IMR-90 (cell line): ENCODE measurements around the gene OSBPL9. TPM values are rescaled to one million over a fixed set of nuclear protein-coding genes. Genes with fewer than 3 reads are reported as not detected.

Source experiments
- ATAC-seq: fragments of 200-7000 bp; cut with Tn5 transposase; 2 replicates; pipeline ENCODE4 v1.9.1; 2020; ENCODE audit warnings: low read depth, mild to moderate bottlenecking, moderate library complexity
- BruUV-seq: library from RNA; stranded (reverse); fragments of 400-500 nt; replicated peaks from 2 replicates; lab custom pipeline; 2021; lab: Mats Ljungman, UMichigan
- CTCF ChIA-PET: fragments of 300-600 bp; formaldehyde crosslinking; extraction: SDS; loops from one replicate; lab custom pipeline; 2021; ENCODE audit warnings: antibody characterized with exemption; lab: Yijun Ruan, JAX
- POLR2A ChIA-PET: fragments of 300-600 bp; sonication (Branson Sonifier 250); formaldehyde crosslinking; loops from one replicate; lab custom pipeline; 2022; ENCODE audit warnings: antibody characterized with exemption; ENCODE audit not compliant: unreplicated experiment; lab: Charles Lee
- DNase-seq: peaks from one replicate; pipeline ENCODE4 v3.0.0; 2013
- H2AFZ ChIP-seq: replicated peaks from 2 replicates; pipeline ENCODE3; 2013; ENCODE audit warnings: low read length, mild to moderate bottlenecking; ENCODE audit not compliant: poor library complexity
- H2AK5ac ChIP-seq: 2 replicates; pipeline ENCODE4 v1.6.1; 2013; ENCODE audit warnings: low read depth, low read length, inconsistent platforms
- H2AK9ac ChIP-seq: replicated peaks from 2 replicates; pipeline ENCODE3; 2013; ENCODE audit warnings: mild to moderate bottlenecking, low read depth, low read length, moderate library complexity; ENCODE audit not compliant: poor library complexity
- H2BK120ac ChIP-seq: 2 replicates; pipeline ENCODE4 v1.6.1; 2013; ENCODE audit warnings: low read depth, low read length, inconsistent platforms
- H2BK15ac ChIP-seq: 3 replicates; pipeline ENCODE4 v1.6.1; 2013; ENCODE audit warnings: low read depth, low read length, inconsistent platforms
- H2BK20ac ChIP-seq: 2 replicates; pipeline ENCODE4 v1.6.1; 2013; ENCODE audit warnings: low read depth, mild to moderate bottlenecking, inconsistent platforms, low read length, moderate library complexity
- H2BK5ac ChIP-seq: 2 replicates; pipeline ENCODE4 v1.6.1; 2013; ENCODE audit warnings: mild to moderate bottlenecking, low read depth, low read length, inconsistent platforms; ENCODE audit not compliant: poor library complexity, severe bottlenecking
- H3K14ac ChIP-seq: replicated peaks from 2 replicates; pipeline ENCODE4 v1.6.1; 2013; ENCODE audit warnings: low read depth, low read length, inconsistent platforms
- H3K18ac ChIP-seq: 2 replicates; pipeline ENCODE4 v1.6.1; 2013; ENCODE audit warnings: low read depth, low read length, control low read depth
- H3K23ac ChIP-seq: 2 replicates; pipeline ENCODE4 v1.6.1; 2013; ENCODE audit warnings: low read depth, low read length, inconsistent platforms
- H3K27ac ChIP-seq: 2 replicates; pipeline ENCODE4 v1.5.1; 2013; ENCODE audit warnings: mild to moderate bottlenecking, control low read depth, low read length; ENCODE audit not compliant: insufficient read depth
- H3K27me3 ChIP-seq: 2 replicates; pipeline ENCODE4 v1.6.1; 2013; ENCODE audit warnings: low read length; ENCODE audit not compliant: control insufficient read depth, insufficient read depth
- H3K36me3 ChIP-seq: 2 replicates; pipeline ENCODE4 v1.6.1; 2013; ENCODE audit warnings: low read length, mixed read lengths; ENCODE audit not compliant: control insufficient read depth, insufficient read depth
- H3K4ac ChIP-seq: 2 replicates; pipeline ENCODE4 v1.6.1; 2013; ENCODE audit warnings: low read depth, low read length, inconsistent platforms
- H3K4me1 ChIP-seq: 2 replicates; pipeline ENCODE4 v1.6.1; 2013; ENCODE audit warnings: low read length, mixed read lengths; ENCODE audit not compliant: control insufficient read depth, insufficient read depth
- H3K4me2 ChIP-seq: 2 replicates; pipeline ENCODE4 v1.6.1; 2013; ENCODE audit warnings: low read depth, mild to moderate bottlenecking, control low read depth, low read length, moderate library complexity
- H3K4me3 ChIP-seq: 2 replicates; pipeline ENCODE4 v1.5.1; 2013; ENCODE audit warnings: low read depth, mild to moderate bottlenecking, control low read depth, low read length, moderate library complexity; ENCODE audit not compliant: insufficient read depth
- H3K56ac ChIP-seq: 2 replicates; pipeline ENCODE4 v1.6.1; 2013; ENCODE audit warnings: low read length, inconsistent platforms; ENCODE audit not compliant: insufficient read depth; ENCODE audit errors: extremely low read depth
- H3K79me1 ChIP-seq, 2 experiments: 2 replicates each; pipeline ENCODE4 v1.6.1; 2013; ENCODE audit warnings: low read length in 2 of 2, inconsistent platforms in 1 of 2, low read depth in 1 of 2
- H3K9ac ChIP-seq: 2 replicates; pipeline ENCODE4 v1.6.1; 2013; ENCODE audit warnings: low read depth, low read length, control low read depth
- H3K9me1 ChIP-seq: 2 replicates; pipeline ENCODE4 v1.6.1; 2013; ENCODE audit warnings: low read length, inconsistent platforms; ENCODE audit not compliant: insufficient read depth
- H3K9me3 ChIP-seq: 2 replicates; pipeline ENCODE4 v1.6.1; 2013; ENCODE audit warnings: low read length; ENCODE audit not compliant: control insufficient read depth, insufficient read depth
- H4K20me1 ChIP-seq: 2 replicates; pipeline ENCODE4 v1.6.1; 2013; ENCODE audit warnings: low read length, inconsistent platforms; ENCODE audit not compliant: insufficient read depth
- H4K5ac ChIP-seq: 2 replicates; pipeline ENCODE4 v1.6.1; 2013; ENCODE audit warnings: mild to moderate bottlenecking, low read depth, low read length, control low read depth
- H4K8ac ChIP-seq, 2 experiments: 2 replicates each; pipeline ENCODE4 v1.6.1; 2013; ENCODE audit warnings: low read depth in 2 of 2, low read length in 2 of 2, control low read depth in 1 of 2, inconsistent platforms in 1 of 2
- H4K91ac ChIP-seq: 2 replicates; pipeline ENCODE4 v1.6.1; 2013; ENCODE audit warnings: low read depth, low read length, inconsistent platforms; ENCODE audit not compliant: insufficient read depth
- BHLHE40 ChIP-seq: fragments of 150-350 bp; IDR thresholded peaks from 2 replicates; pipeline ENCODE4 v1.6.1; 2016; ENCODE audit warnings: mild to moderate bottlenecking, low read depth, low read length
- CEBPB ChIP-seq: IDR thresholded peaks from 2 replicates; pipeline ENCODE4 v1.6.1; 2012; ENCODE audit warnings: low read depth, low read length, improper control_type of control experiment
- CHD1 ChIP-seq: IDR thresholded peaks from 2 replicates; pipeline ENCODE4 v1.6.1; 2012; ENCODE audit warnings: low read depth, low read length, improper control_type of control experiment
- CTCF ChIP-seq: conservative IDR thresholded peaks from 2 replicates; pipeline ENCODE4 v1.5.1; 2012; ENCODE audit warnings: mild to moderate bottlenecking, low read depth, low read length, improper control_type of control experiment
- ELK1 ChIP-seq: fragments of 150-350 bp; IDR thresholded peaks from 2 replicates; pipeline ENCODE4 v1.6.1; 2016; ENCODE audit warnings: low read depth, mild to moderate bottlenecking, low read length, moderate library complexity, borderline replicate concordance
- FOS ChIP-seq: fragments of 150-350 bp; IDR thresholded peaks from 2 replicates; pipeline ENCODE4 v1.6.1; 2016; ENCODE audit warnings: low read depth, low read length
- MAFK ChIP-seq: IDR thresholded peaks from 2 replicates; pipeline ENCODE4 v1.6.1; 2012; ENCODE audit warnings: low read depth, low read length, improper control_type of control experiment
- MAZ ChIP-seq: IDR thresholded peaks from 2 replicates; pipeline ENCODE4 v1.6.1; 2012; ENCODE audit warnings: low read depth, mild to moderate bottlenecking, low read length, improper control_type of control experiment, moderate library complexity, borderline replicate concordance
- MXI1 ChIP-seq: IDR thresholded peaks from 2 replicates; pipeline ENCODE4 v1.6.1; 2012; ENCODE audit warnings: low read depth, mild to moderate bottlenecking, low read length, moderate library complexity, borderline replicate concordance
- NFE2L2 ChIP-seq: fragments of 150-350 bp; IDR thresholded peaks from 2 replicates; pipeline ENCODE4 v1.6.1; 2016; ENCODE audit warnings: low read depth, mild to moderate bottlenecking, low read length
- POLR2A ChIP-seq: IDR thresholded peaks from 2 replicates; pipeline ENCODE4 v1.6.1; 2012; ENCODE audit warnings: mild to moderate bottlenecking, low read depth, low read length
- RAD21 ChIP-seq: IDR thresholded peaks from 2 replicates; pipeline ENCODE4 v1.6.1; 2012; ENCODE audit warnings: low read length, improper control_type of control experiment
- RCOR1 ChIP-seq: IDR thresholded peaks from 2 replicates; pipeline ENCODE4 v1.6.1; 2012; ENCODE audit warnings: mild to moderate bottlenecking, low read length, improper control_type of control experiment; ENCODE audit not compliant: insufficient replicate concordance
- RFX5 ChIP-seq: IDR thresholded peaks from 2 replicates; pipeline ENCODE4 v1.8.0; 2012; ENCODE audit warnings: low read depth, mild to moderate bottlenecking, low read length, moderate library complexity
- SMC3 ChIP-seq: fragments of 150-350 bp; IDR thresholded peaks from 2 replicates; pipeline ENCODE4 v1.6.1; 2016; ENCODE audit warnings: low read depth, mild to moderate bottlenecking, antibody characterized with exemption, low read length, moderate library complexity
- USF2 ChIP-seq: fragments of 150-350 bp; IDR thresholded peaks from 2 replicates; pipeline ENCODE4 v1.6.1; 2017; ENCODE audit warnings: mild to moderate bottlenecking, antibody characterized with exemption, low read length, low read depth
- WGBS, 2 experiments: methylation state at CpG; one replicate each; pipeline versions ENCODE4 v1.1.5 to v1.1.7; 2013; ENCODE audit warnings: missing lambda C conversion rate in 2 of 2; ENCODE audit not compliant: insufficient read length in 1 of 2; ENCODE audit errors: extremely low coverage in 2 of 2; 5-methylcytosine and 5-hydroxymethylcytosine counted together
- dilution Hi-C: fragments of 300-500 bp; cut with HindIII; formaldehyde crosslinking; loops from one replicate; pipeline ENCODE4 v1.14.3; 2018; ENCODE audit warnings: low sequenced_read_pairs; ENCODE audit not compliant: unreplicated experiment
- in situ Hi-C: fragments of 300-500 bp; cut with MboI; formaldehyde crosslinking; loops from 3 replicates; pipeline ENCODE4 v1.14.3; 2019; ENCODE audit warnings: low sequenced_read_pairs, inconsistent platforms, mixed read lengths
- intact Hi-C: fragments of 100-400 bp; cut with micrococcal nuclease; formaldehyde crosslinking; loops from 2 replicates; pipeline ENCODE4 v1.10.0; 2022
- polyA plus RNA-seq, 3 experiments: library from polyadenylated mRNA; depleted of rRNA; stranded (reverse); fragments of >200 nt; gene quantifications; 2 replicates each; pipeline ENCODE4 v1.2.3, GENCODE V29; 2012; ENCODE audit warnings: low replicate concordance in 1 of 3
- total RNA-seq: library from RNA; depleted of rRNA; stranded (reverse); fragments of >200 nt; gene quantifications from 2 replicates; pipeline ENCODE4 v1.2.3, GENCODE V29; 2012

The OSBPL9 gene
- total and polyA plus RNA-seq, 2 of the 4 experiments (the other 2 are of a cell fraction): 51.4 to 127 TPM

- H2AK9ac ChIP-seq: no peak overlapping the region
- no peak overlapping the region for H2AK5ac ChIP-seq
- no peak overlapping the region for H3K4me2 ChIP-seq
- 93% methylated on average over 5 of the region's 6 CpGs; no CpG with 5 or more reads in 1 of the 2 experiments for WGBS, 2 experiments
- no peak overlapping the region for H3K9ac ChIP-seq
- no peak overlapping the region for H2BK15ac ChIP-seq
- H3K36me3 ChIP-seq: no peaks in the 10 kb centered on the region
- H3K79me1 ChIP-seq: no peaks in the 10 kb centered on the region
- H3K18ac ChIP-seq: no peak overlapping the region
- peaks cover 2% of the 10 kb centered on the region; the same call in 1 of the 2 replicates for H3K4me1 ChIP-seq
- POLR2A ChIA-PET: no interaction called here
- ATAC-seq (no peak), DNase-seq (no peak)
- H2BK120ac ChIP-seq: no peak overlapping the region
- H3K23ac ChIP-seq: no peak overlapping the region
- intact Hi-C loops: no loop called here
- no peak overlapping the region for H3K14ac ChIP-seq
- H4K5ac ChIP-seq: no peak overlapping the region
- H3K4ac ChIP-seq: no peak overlapping the region
- no peak overlapping the region for H2BK20ac ChIP-seq
- H2AFZ ChIP-seq: no peak overlapping the region
- dilution Hi-C loops: no loop called here
- no peaks in the 10 kb centered on the region for H4K20me1 ChIP-seq
- no peak overlapping the region for H3K27ac ChIP-seq
- in situ Hi-C loops: no loop called here
- CTCF ChIA-PET: no interaction called here
- no peak overlapping the region for H4K91ac ChIP-seq
- H3K9me3 ChIP-seq: no peaks in the 10 kb centered on the region
- no peak for TF ChIP-seq NFE2L2
- TF ChIP-seq MAFK: no peak
- no peak for TF ChIP-seq CEBPB
- TF ChIP-seq USF2: no peak
- TF ChIP-seq RCOR1: no peak
- no peak for TF ChIP-seq CTCF
- no peak for TF ChIP-seq POLR2A
- no peak for TF ChIP-seq SMC3
- no peak for TF ChIP-seq RAD21
- no peak for TF ChIP-seq MAZ
- no peak for TF ChIP-seq BHLHE40
- no peak for TF ChIP-seq MXI1
- TF ChIP-seq RFX5: no peak
- no peak for TF ChIP-seq FOS
- no peak for TF ChIP-seq ELK1
- TF ChIP-seq CHD1: no peak
- no peaks in the 10 kb centered on the region for H3K27me3 ChIP-seq
- no peak overlapping the region for H3K56ac ChIP-seq
- no peaks in the 10 kb centered on the region for H3K9me1 ChIP-seq
- BruUV-seq: no TSS peak
- H4K8ac ChIP-seq: no peak overlapping the region
- H2BK5ac ChIP-seq: no peak overlapping the region
- no peak overlapping the region for H3K4me3 ChIP-seq
Observed at GRCh38 chr1:51576923-51577322, 40.0 kb upstream of the OSBPL9 start.
